Prostate gland (tissue), 1 donor: ENCODE measurements around the gene INPP4B.

Experiments
- POLR2A ChIP-seq: fragments of 450-650 bp; IDR thresholded peaks from one replicate; pipeline ENCODE4 v1.6.1; 2016; ENCODE audit warnings: antibody characterized with exemption, mild to moderate bottlenecking
- POLR2AphosphoS5 ChIP-seq: sonication (generic); formaldehyde crosslinking; IDR thresholded peaks from one replicate; pipeline ENCODE4 v1.6.1; 2017; ENCODE audit warnings: antibody characterized with exemption

DNA sequence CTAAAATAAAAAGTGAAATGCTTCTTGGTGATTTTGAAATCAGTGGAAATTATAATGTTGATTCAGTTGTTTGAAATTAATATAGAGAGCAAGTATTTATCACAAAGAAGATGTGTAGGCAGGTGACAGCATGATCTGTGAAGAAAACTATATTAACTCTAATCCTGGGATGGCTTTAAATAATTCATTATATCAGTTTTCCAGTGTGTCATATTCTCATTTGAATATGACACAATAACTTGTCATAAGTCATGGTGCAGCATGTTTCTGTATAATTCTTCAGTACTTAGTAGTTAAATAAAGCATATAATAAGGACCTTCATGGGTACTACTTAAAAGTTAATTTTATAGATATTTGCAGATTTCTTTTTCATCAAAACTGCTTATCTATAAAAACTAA is 573.6 kb downstream of the INPP4B start:
- TF ChIP-seq POLR2A (no peak), POLR2AphosphoS5 (no peak)
